Large intestine (tissue), 3 donors: ENCODE measurements around the gene GUK1. TPM values are rescaled to one million over a fixed set of nuclear protein-coding genes. Genes with fewer than 3 reads are reported as not detected.

Experiments
- DNase-seq, 2 donors: peaks; one replicate each; pipeline versions ENCODE4 v3.0.0 to v3.0.0-alpha.2; 2013
- H3K27ac ChIP-seq: one replicate; pipeline ENCODE4 v1.5.1; 2013; ENCODE audit warnings: low read length
- H3K27me3 ChIP-seq: 2 replicates; pipeline ENCODE4 v1.6.1; 2013; ENCODE audit warnings: low read length; ENCODE audit not compliant: control insufficient read depth, insufficient read depth
- H3K36me3 ChIP-seq: 2 replicates; pipeline ENCODE4 v1.6.1; 2013; ENCODE audit warnings: low read length; ENCODE audit not compliant: control insufficient read depth, insufficient read depth
- H3K4me1 ChIP-seq: one replicate; pipeline ENCODE4 v1.6.1; 2013; ENCODE audit warnings: low read length; ENCODE audit not compliant: control insufficient read depth, insufficient read depth
- H3K4me3 ChIP-seq: one replicate; pipeline ENCODE4 v1.5.1; 2013; ENCODE audit warnings: low read length
- H3K9me3 ChIP-seq: one replicate; pipeline ENCODE4 v1.6.1; 2013; ENCODE audit warnings: mild to moderate bottlenecking, low read depth, low read length, moderate library complexity; ENCODE audit not compliant: control insufficient read depth
- WGBS: methylation state at CpG from one replicate; pipeline ENCODE4 v1.1.5; 2013; ENCODE audit warnings: low lambda C conversion rate; ENCODE audit not compliant: insufficient coverage; 5-methylcytosine and 5-hydroxymethylcytosine counted together
- polyA plus RNA-seq: library from polyadenylated mRNA; unstranded; fragments of 120-200 nt; gene quantifications from one replicate; pipeline ENCODE4 v1.2.1, GENCODE V29; 2013

The GUK1 gene
- polyA plus RNA-seq, 1 donor, result 397 TPM

GRCh38 chr1:228194436-228194835 lies 54.4 kb downstream of the GUK1 start:
- H3K4me1 ChIP-seq, result no peaks in the 10 kb centered on the region
- H3K27ac ChIP-seq, result no peak overlapping the region
- H3K4me3 ChIP-seq, result no peak overlapping the region
- no peaks in the 10 kb centered on the region for H3K27me3 ChIP-seq
- peaks cover 8% of the 10 kb centered on the region for H3K9me3 ChIP-seq
- WGBS, result no CpG with 5 or more reads among the region's 3 CpGs
- no peak for DNase-seq
- H3K36me3 ChIP-seq, result no peaks in the 10 kb centered on the region

DNA sequence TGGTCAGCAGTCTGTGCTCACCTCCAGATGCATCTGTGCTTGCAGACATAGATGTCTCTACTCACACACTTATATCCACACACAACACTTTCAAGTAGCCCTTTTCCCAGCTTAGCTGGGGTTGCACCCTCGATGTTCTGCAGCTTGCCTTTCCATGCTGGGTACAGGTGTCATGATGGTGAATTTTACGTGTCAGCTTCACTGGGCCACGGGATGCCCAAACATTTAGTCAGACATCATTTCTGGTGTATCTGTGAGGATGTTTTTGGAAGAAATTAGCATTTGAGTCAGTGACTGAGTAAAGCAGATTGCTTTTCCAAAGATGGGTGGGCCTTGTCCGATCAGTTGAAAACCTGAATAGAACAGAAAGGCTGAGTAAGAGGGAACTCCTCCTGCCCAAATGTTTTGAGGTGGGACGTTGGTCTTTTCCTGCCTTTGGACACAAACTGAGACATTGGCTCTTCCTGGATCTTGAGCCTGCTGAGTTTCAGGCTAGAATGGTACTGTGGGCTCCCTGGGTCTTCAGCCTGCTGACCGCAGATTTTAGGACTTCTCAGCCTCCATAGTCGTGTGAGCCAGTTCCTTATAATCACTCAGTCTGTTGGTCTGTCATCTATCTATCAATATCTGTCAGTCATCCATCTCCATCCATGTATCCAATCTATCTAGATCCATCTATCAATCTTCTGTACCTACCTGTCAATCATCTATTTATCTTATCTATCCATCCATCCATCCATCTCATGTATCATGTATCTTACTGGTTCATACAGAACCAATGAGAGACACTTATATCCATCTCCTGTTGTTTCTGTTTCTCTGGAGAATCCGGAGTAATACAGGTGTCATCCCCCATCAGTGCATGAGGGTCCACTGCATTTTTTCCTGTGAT lies 55.1 kb downstream of the GUK1 start:
- Histone ChIP-seq H3K36me3 (no peaks in the 10 kb centered on the region), H3K27ac (no peak overlapping the region), H3K4me1 (no peaks in the 10 kb centered on the region), H3K9me3 (peaks cover 8% of the 10 kb centered on the region), H3K4me3 (no peak overlapping the region), H3K27me3 (no peaks in the 10 kb centered on the region)
- no peak for DNase-seq
- 100% methylated on average over 2 of the region's 8 CpGs for WGBS

GRCh38 chr1:228197555-228198147 lies 57.6 kb downstream of the GUK1 start:
- WGBS, result no CpG with 5 or more reads among the region's 4 CpGs
- no peaks in the 10 kb centered on the region for H3K4me1 ChIP-seq
- DNase-seq, result no peak
- no peak overlapping the region for H3K4me3 ChIP-seq
- no peaks in the 10 kb centered on the region for H3K36me3 ChIP-seq
- no peak overlapping the region for H3K27ac ChIP-seq
- no peaks in the 10 kb centered on the region for H3K27me3 ChIP-seq
- H3K9me3 ChIP-seq, result peaks cover 8% of the 10 kb centered on the region

Other genes starting within 250 kb of the GUK1 start
- gene WNT9A, start 192.3 kb upstream of the GUK1 start, polyA plus RNA-seq, result 5.1 TPM
- gene WNT3A, start 133.3 kb upstream of the GUK1 start, polyA plus RNA-seq, result not detected
- 416 TPM for gene ARF1, start 57.6 kb upstream of the GUK1 start, polyA plus RNA-seq
- 17.3 TPM for gene C1orf35, start 37.0 kb upstream of the GUK1 start, polyA plus RNA-seq
- gene MRPL55, start 31.0 kb upstream of the GUK1 start, polyA plus RNA-seq, result 61.1 TPM
- 7.2 TPM for gene GJC2, start 9.7 kb downstream of the GUK1 start, polyA plus RNA-seq
- gene IBA57, start 25.5 kb downstream of the GUK1 start, polyA plus RNA-seq, result 9.2 TPM
- 58.9 TPM for gene OBSCN, start 67.8 kb downstream of the GUK1 start, polyA plus RNA-seq